ENCODE results near the gene CPN2.

Gene CPN2

DNA sequence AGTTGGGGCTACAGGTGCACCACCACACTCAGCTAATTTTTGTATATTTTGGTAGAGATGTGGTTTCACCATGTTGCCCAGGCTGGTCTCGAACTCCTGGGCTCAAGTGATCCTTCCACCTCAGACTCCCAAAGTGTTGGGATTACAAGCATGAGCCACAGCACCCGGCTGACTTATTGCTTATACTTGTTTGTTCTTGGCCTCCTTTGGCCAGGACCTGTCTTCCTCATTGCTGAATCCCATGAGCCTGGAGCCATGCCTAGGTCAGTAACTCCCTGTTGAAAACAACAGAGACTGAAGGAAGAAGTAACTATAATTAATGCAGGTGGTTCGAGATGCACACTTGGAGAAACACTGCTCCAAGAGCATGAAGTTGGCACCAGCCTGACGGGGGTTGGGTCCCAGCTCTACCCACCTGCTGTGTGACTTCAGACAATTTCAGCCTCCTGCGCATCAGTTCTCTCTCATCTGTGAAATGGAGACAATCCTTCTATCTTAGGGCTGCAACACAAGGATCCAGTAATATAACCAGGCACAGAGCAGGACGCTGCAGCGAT, 38.9 kb downstream of the CPN2 start:
- 0 out of 2 replicates have a peak, but pooled peaks cover 2% of the 10 kb centered on the region for H4K20me1 ChIP-seq (ENCODE audit: low read depth, low read length)
- no peaks in the 10 kb centered on the region for H3K9me3 ChIP-seq (ENCODE audit: insufficient read depth, low read length)
- H3K27me3 ChIP-seq (ENCODE audit: low read length): no peaks in the 10 kb centered on the region
- no peaks in the 10 kb centered on the region for H3K36me3 ChIP-seq (ENCODE audit: low read length)
- H3K9me2 ChIP-seq (replicated peaks; ENCODE audit: insufficient read depth, low read length): no peaks in the 10 kb centered on the region
- H3K4me3 ChIP-seq (ENCODE audit: insufficient read depth, low read length, poor library complexity, severe bottlenecking): no peak overlapping the region
- H3F3A ChIP-seq (ENCODE audit: insufficient read depth): no peaks in the 10 kb centered on the region
- H3K27ac ChIP-seq (ENCODE audit: low read depth, low read length): no peak overlapping the region
- no peaks in the 10 kb centered on the region for H3K79me2 ChIP-seq (ENCODE audit: insufficient read depth, low read length)
- H3K4me2 ChIP-seq (ENCODE audit: low read depth, low read length, poor library complexity, severe bottlenecking): no peak overlapping the region
- H2AFZ ChIP-seq (ENCODE audit: low read depth, low read length, severe bottlenecking): no peak overlapping the region
- H3K9ac ChIP-seq (ENCODE audit: low read length): no peak overlapping the region
- no peak for TF ChIP-seq EZH2phosphoT487 (conservative IDR thresholded peaks at IDR 0.05; ENCODE audit: low read length)
- TF ChIP-seq, protein P1, sequence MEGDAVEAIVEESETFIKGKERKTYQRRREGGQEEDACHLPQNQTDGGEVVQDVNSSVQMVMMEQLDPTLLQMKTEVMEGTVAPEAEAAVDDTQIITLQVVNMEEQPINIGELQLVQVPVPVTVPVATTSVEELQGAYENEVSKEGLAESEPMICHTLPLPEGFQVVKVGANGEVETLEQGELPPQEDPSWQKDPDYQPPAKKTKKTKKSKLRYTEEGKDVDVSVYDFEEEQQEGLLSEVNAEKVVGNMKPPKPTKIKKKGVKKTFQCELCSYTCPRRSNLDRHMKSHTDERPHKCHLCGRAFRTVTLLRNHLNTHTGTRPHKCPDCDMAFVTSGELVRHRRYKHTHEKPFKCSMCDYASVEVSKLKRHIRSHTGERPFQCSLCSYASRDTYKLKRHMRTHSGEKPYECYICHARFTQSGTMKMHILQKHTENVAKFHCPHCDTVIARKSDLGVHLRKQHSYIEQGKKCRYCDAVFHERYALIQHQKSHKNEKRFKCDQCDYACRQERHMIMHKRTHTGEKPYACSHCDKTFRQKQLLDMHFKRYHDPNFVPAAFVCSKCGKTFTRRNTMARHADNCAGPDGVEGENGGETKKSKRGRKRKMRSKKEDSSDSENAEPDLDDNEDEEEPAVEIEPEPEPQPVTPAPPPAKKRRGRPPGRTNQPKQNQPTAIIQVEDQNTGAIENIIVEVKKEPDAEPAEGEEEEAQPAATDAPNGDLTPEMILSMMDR (IDR thresholded peaks at IDR 0.05; ENCODE audit: insufficient read depth, low read length, poor library complexity, severe bottlenecking): no peak

DNA sequence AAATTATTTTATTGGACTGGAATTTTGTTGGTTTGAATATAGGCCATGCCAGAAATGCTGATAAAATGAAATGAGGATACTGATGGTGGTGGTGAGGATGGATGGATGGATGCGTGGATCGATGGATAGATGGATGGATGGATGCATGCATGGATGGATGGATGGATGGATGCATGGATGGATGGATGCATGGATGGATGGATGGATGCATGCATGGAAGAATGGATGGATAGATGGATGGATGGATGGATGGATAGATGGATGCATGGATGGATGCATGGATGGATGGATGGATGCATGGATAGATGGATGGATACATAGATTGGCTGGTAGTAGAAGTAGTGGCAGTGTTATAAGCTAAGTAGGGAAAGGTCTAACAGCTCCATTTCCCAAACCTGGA, 40.1 kb downstream of the CPN2 start:
- Histone ChIP-seq H3K9ac (ENCODE audit: low read length) (no peak overlapping the region), H3K4me3 (ENCODE audit: insufficient read depth, low read length, poor library complexity, severe bottlenecking) (no peak overlapping the region), H2AFZ (ENCODE audit: low read depth, low read length, severe bottlenecking) (no peak overlapping the region), H3K9me2 (replicated peaks; ENCODE audit: insufficient read depth, low read length) (no peaks in the 10 kb centered on the region), H3K9me3 (ENCODE audit: insufficient read depth, low read length) (no peaks in the 10 kb centered on the region), H4K20me1 (ENCODE audit: low read depth, low read length) (0 out of 2 replicates have a peak, but pooled peaks cover 2% of the 10 kb centered on the region), H3K27me3 (ENCODE audit: low read length) (no peaks in the 10 kb centered on the region), H3F3A (ENCODE audit: insufficient read depth) (no peaks in the 10 kb centered on the region), H3K79me2 (ENCODE audit: insufficient read depth, low read length) (no peaks in the 10 kb centered on the region), H3K4me2 (ENCODE audit: low read depth, low read length, poor library complexity, severe bottlenecking) (no peak overlapping the region), H3K36me3 (ENCODE audit: low read length) (no peaks in the 10 kb centered on the region), H3K27ac (ENCODE audit: low read depth, low read length) (no peak overlapping the region)
- TF ChIP-seq, protein P1 (IDR thresholded peaks at IDR 0.05; ENCODE audit: insufficient read depth, low read length, poor library complexity, severe bottlenecking): no peak
- TF ChIP-seq EZH2phosphoT487 (conservative IDR thresholded peaks at IDR 0.05; ENCODE audit: low read length): no peak

DNA sequence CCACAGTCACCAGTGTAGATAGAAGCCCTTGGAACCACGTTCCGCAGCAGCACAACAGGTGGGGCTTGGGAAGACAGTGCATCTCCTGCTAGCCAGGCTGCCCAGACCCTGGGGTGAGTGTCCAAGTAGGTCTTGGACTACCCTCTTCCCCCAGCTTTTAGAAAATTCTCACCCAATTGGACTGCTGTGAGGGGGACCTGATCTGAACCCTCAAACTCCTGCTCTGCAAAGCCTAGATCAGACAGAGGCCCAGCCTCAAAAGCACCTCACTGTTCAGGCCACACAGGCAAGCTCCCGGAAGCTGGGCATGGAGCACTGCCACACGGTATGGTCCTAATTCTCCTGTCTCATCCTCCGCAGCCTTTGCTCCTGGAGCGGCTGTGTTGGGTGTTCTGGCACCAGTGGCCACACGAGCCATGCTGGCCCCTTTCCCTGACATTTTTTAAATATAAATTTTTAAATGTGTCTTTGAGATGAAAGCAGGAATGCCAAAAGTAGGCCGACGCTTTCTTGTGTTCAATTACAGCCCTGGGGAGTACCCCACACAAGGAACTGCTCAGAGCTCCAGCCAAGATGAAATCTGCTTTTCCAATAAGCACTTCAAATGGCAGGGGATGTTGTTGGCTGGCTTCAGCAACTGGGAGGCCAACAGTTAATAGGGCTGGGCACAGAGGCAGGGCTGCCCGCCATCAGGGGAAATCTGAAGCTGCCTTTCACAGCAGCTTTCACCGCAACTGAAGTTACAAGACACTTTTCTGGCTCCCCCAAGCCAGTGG, 40.9 kb downstream of the CPN2 start:
- H3K79me2 ChIP-seq (ENCODE audit: insufficient read depth, low read length): no peaks in the 10 kb centered on the region
- H3K36me3 ChIP-seq (ENCODE audit: low read length): no peaks in the 10 kb centered on the region
- no peak for TF ChIP-seq EZH2phosphoT487 (conservative IDR thresholded peaks at IDR 0.05; ENCODE audit: low read length)
- TF ChIP-seq, protein P1 (IDR thresholded peaks at IDR 0.05; ENCODE audit: insufficient read depth, low read length, poor library complexity, severe bottlenecking): no peak
- no peak overlapping the region for H3K9ac ChIP-seq (ENCODE audit: low read length)
- H4K20me1 ChIP-seq (ENCODE audit: low read depth, low read length): 0 out of 2 replicates have a peak, but pooled peaks cover 2% of the 10 kb centered on the region
- H2AFZ ChIP-seq (ENCODE audit: low read depth, low read length, severe bottlenecking): no peak overlapping the region
- no peaks in the 10 kb centered on the region for H3K9me3 ChIP-seq (ENCODE audit: insufficient read depth, low read length)
- no peaks in the 10 kb centered on the region for H3K27me3 ChIP-seq (ENCODE audit: low read length)
- H3K4me3 ChIP-seq (ENCODE audit: insufficient read depth, low read length, poor library complexity, severe bottlenecking): no peak overlapping the region
- H3F3A ChIP-seq (ENCODE audit: insufficient read depth): no peaks in the 10 kb centered on the region
- H3K4me2 ChIP-seq (ENCODE audit: low read depth, low read length, poor library complexity, severe bottlenecking): no peak overlapping the region
- H3K9me2 ChIP-seq (replicated peaks; ENCODE audit: insufficient read depth, low read length): no peaks in the 10 kb centered on the region
- no peak overlapping the region for H3K27ac ChIP-seq (ENCODE audit: low read depth, low read length)
